ENCODE measurements around the gene TCERG1L. TPM values are rescaled to one million over a fixed set of nuclear protein-coding genes. Genes with fewer than 3 reads are reported as not detected.

TCERG1L gene
- total and polyA plus RNA-seq, 2 experiments from 2014 or later = 0.47 to 0.73 TPM

DNA sequence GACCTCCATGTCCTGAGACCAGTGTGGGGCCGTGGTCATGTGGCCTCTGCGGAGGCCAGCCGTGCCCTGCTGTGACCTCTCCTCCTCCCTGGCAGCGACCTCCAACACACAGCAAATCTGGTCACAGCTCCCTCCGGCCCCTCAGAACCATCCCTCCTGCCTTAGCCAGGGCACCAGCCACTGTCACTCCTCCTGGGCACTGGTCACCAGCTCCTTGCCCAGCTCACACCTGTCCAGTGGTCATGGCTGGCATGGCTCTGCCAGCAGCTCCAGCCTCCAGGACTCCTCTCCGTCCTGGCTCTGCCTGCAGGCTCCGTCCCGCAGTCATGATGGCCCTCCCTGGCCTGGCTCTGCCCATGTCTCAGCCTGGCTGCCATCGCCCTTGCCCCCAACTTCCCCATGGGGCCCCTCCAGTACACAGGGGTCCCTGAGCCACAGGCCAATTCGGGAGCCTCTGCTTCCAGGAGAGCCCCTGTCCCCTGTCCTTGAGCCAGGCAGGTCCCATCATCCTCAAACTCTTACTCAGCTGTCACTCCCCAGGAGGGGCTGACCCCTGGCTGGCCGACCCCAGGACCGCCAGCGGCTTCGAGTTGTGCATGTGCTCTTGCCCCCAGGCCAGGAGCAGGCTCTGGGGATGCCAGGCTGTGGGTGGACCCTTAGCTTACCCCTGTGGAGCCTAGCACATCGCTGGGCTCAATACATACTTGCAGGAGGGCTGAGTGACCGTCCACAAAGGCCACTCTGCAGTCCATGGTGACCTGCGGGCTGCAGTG is 92.5 kb downstream of the TCERG1L start:
- no peak for TF ChIP-seq CTCF (IDR thresholded peaks at IDR 0.05; ENCODE audit: poor library complexity)
- TF ChIP-seq EZH2 (IDR thresholded peaks at IDR 0.05; ENCODE audit: borderline replicate concordance) = no peak
- TF ChIP-seq EZH2phosphoT487 (IDR thresholded peaks at IDR 0.05; ENCODE audit: low read depth, severe bottlenecking, unreplicated experiment) = no peak
- H4K20me1 ChIP-seq (ENCODE audit: insufficient read depth, poor library complexity, severe bottlenecking) = no peaks in the 10 kb centered on the region

DNA sequence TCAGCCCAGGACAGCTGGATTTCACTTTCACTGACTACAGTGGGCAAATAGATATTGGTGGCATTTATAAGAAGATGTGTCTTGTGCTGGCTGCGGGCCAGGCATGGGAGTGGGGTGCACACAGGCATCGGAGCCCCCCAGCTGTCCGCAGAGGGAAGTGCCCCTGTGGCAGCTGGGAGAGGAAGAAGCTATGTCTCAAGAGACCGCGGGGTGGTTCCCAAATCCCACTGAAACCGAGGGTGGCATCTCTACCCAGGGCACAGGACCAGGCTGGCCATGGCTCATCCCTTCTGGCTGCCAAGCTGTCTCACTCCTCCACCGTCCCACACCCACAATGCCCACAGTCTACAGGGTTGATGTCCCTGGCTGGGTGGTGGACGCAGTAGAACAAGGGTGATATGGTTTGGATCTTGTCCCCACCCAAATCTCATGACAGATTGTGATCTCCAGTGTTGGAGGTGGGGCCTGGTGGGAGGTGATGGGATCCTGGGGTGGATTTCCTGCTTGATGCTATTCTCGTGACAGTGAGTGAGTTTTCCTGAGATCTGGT is 94.8 kb downstream of the TCERG1L start:
- no peaks in the 10 kb centered on the region for H4K20me1 ChIP-seq (ENCODE audit: insufficient read depth, poor library complexity, severe bottlenecking)
- no peaks in the 10 kb centered on the region for H3K9me2 ChIP-seq (replicated peaks; ENCODE audit: insufficient read depth)
- no peak for DNase-seq (ENCODE audit: low spot score)
- H3K9me3 ChIP-seq (ENCODE audit: low read depth) = no peaks in the 10 kb centered on the region
- 88% methylated on average over 8 of the region's 9 CpGs for WGBS (ENCODE audit: low lambda C conversion rate, missing lambda C conversion rate)
- no peaks in the 10 kb centered on the region for H3K36me3 ChIP-seq (replicated peaks; ENCODE audit: insufficient read depth, low read depth)
- no peaks in the 10 kb centered on the region for H3K27me3 ChIP-seq
- H3K79me2 ChIP-seq = no peaks in the 10 kb centered on the region
- no peaks in the 10 kb centered on the region for H3K4me1 ChIP-seq (ENCODE audit: insufficient read depth)
- TF ChIP-seq EZH2 (IDR thresholded peaks at IDR 0.05; ENCODE audit: borderline replicate concordance) (no peak), CTCF (IDR thresholded peaks at IDR 0.05; ENCODE audit: poor library complexity) (no peak), EZH2phosphoT487 (IDR thresholded peaks at IDR 0.05; ENCODE audit: low read depth, severe bottlenecking, unreplicated experiment) (no peak)
- H3K4me3 ChIP-seq = no peak overlapping the region
- no peak overlapping the region for H3K27ac ChIP-seq
- H3K4me2 ChIP-seq = no peak overlapping the region
- H2AFZ ChIP-seq = no peak overlapping the region

More for the DNA sequence above, 92.5 kb downstream of the TCERG1L start:
- Histone ChIP-seq H3K4me1 (ENCODE audit: insufficient read depth) (no peaks in the 10 kb centered on the region), H3K4me3 (no peak overlapping the region), H3K36me3 (replicated peaks; ENCODE audit: insufficient read depth, low read depth) (no peaks in the 10 kb centered on the region), H3K79me2 (no peaks in the 10 kb centered on the region), H2AFZ (no peak overlapping the region), H3K27ac (no peak overlapping the region), H3K9me3 (ENCODE audit: low read depth) (no peaks in the 10 kb centered on the region), H3K4me2 (no peak overlapping the region), H3K27me3 (no peaks in the 10 kb centered on the region), H3K9me2 (replicated peaks; ENCODE audit: insufficient read depth) (no peaks in the 10 kb centered on the region)
- no peak for DNase-seq (ENCODE audit: low spot score)
- WGBS (ENCODE audit: low lambda C conversion rate, missing lambda C conversion rate) = 89% methylated on average over 17 of the region's 17 CpGs

GRCh38 chr10:131215776-131216175 is 95.7 kb downstream of the TCERG1L start:
- WGBS (ENCODE audit: low lambda C conversion rate, missing lambda C conversion rate) = 97% methylated on average over 6 of the region's 6 CpGs
- Histone ChIP-seq H3K27ac (no peak overlapping the region), H3K4me2 (no peak overlapping the region), H3K79me2 (no peaks in the 10 kb centered on the region), H3K4me3 (no peak overlapping the region), H3K4me1 (ENCODE audit: insufficient read depth) (no peaks in the 10 kb centered on the region), H3K9me3 (ENCODE audit: low read depth) (no peaks in the 10 kb centered on the region), H3K9me2 (replicated peaks; ENCODE audit: insufficient read depth) (no peaks in the 10 kb centered on the region), H2AFZ (no peak overlapping the region), H3K27me3 (no peaks in the 10 kb centered on the region), H3K36me3 (replicated peaks; ENCODE audit: insufficient read depth, low read depth) (no peaks in the 10 kb centered on the region), H4K20me1 (ENCODE audit: insufficient read depth, poor library complexity, severe bottlenecking) (no peaks in the 10 kb centered on the region)
- TF ChIP-seq EZH2 (IDR thresholded peaks at IDR 0.05; ENCODE audit: borderline replicate concordance) (no peak), CTCF (IDR thresholded peaks at IDR 0.05; ENCODE audit: poor library complexity) (no peak), EZH2phosphoT487 (IDR thresholded peaks at IDR 0.05; ENCODE audit: low read depth, severe bottlenecking, unreplicated experiment) (no peak)
- no peak for DNase-seq (ENCODE audit: low spot score)
